HG02678 (cell line): ENCODE measurements around the gene ERC2.

ENCODE experiments used
- ATAC-seq: cut with Tn5 transposase; IDR thresholded peaks from one replicate; pipeline ENCODE4 v1.9.1; 2021; ENCODE audit warnings: mild to moderate bottlenecking, moderate library complexity; ENCODE audit not compliant: unreplicated experiment

ERC2 gene

DNA sequence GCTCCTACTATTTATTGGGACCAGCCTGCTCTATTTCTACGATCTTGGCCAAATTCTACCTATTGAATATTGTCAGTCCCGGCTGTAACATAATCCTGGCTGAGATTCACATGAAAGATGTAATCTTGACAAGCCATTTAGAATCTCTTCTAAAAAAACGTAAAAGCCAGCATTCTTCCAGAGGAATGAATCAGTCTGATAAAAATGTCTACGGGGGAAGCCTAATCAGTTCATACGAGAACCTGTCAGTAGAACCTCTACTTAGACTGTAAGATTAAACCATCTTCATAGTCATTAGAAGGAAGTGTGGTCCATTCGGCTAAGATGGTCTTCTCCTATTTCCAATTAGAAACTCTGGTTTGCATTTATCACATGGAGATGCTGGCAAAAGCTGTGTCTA lies 833.9 kb downstream of the ERC2 start:
- ATAC-seq: no peak

DNA sequence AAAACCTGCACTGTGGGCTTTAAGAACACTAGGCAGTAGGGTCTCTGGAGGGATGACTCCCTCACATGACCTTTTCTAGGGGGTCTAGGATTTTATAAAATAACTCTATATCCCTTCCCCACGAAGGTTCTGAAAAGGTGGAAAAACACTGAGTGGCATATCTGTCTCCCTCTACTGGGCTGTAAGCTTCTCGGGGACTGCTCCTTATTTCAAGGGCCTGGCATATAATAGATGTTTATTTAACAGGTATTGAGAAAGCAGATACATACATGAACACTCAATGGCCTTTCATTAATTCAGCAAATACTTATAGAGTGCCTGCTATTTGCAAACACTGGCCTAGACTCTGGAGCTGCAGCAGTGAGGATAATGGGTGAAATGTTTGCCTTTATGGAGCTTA lies 834.9 kb downstream of the ERC2 start:
- no peak for ATAC-seq

DNA sequence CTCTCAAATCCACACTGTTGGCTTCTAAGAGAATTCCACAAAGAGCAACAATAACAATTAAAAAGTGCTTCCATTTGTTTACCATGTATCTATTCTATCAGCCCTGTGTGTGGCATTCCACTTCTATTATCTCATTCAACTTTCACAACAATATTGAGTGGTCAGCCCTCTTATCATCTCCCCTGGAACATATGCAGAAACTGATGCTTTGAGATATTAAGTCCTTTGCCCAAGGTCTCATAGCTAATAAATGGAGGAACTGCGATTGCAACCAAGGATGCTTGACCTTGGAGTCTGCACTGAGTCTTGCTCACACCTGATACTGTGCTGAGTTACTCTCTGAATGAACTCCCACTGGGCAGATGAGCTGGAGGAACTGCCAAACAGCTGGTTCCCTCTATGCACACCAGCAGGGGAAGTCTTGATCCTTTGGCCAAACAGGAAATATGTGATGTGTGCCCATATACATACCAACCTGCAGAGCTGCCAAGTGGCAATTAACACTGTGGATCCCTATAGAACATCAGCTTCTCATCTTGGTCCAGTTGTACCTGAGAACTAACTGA lies 836.4 kb downstream of the ERC2 start:
- ATAC-seq: no peak

DNA sequence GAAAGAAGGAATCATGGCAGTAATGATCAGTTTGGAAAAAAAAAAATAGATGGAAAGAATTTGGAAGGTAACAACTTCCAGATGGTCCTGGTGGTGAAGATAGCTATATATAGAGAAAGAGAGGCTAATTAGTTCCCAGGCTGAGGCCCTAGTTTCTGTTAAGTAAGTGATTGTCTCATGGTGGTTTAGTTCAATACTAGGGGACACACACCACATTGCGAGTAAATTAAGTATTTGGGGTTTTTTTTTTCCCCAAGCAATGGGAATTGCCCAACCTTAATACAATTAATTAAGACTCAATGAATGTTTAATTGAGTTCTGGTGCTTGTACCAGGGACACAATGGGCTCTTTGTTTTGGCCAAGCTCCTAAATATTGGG lies 837.4 kb downstream of the ERC2 start:
- ATAC-seq: no peak

DNA sequence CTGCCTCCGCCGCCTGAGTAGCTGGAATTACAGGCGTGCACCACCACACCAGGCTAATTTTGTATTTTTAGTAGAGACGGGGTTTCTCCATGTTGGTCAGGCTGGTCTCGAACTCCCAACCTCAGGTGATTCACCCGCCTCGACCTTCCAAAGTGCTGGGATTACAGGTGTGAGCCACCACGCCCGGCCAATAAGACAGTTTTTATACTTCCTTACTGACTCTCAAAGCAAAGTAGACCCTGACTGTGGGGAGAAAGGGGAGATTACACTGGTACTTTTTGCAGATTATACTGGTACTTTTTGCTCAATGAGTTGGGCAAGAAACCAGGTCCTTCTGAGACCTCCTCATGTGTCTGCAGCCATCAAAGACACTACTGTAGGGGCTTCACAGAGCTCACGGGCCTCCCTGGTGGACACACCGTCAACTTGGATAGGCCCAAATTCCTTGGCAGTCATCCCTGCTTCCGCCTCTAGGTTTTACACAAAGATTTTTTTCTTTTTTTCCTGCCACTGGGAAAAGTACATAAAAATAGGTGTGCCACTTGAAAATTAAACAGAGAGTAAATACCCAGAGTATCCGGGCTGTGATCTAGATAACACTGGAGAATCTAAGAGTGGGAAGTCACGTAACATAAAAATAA lies 837.9 kb downstream of the ERC2 start:
- ATAC-seq: no peak

DNA sequence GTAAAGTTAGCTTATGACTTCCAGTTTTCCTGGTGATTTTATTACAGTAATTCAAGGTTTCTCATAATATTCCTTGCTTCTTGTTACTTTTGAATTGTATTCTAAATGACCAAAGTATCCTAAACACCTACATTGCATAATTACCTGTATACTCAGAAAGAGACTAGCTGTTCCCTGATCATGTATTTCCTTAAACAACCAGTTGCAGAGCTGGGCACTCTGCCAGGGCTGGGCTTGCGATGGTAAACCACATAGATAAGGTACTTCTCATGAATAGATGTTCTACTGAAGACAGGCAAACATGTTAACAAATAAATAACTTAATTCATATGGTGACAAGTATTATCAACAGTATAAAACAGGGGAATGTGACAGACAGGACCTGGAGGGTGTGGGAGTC lies 838.8 kb downstream of the ERC2 start:
- ATAC-seq: no peak

DNA sequence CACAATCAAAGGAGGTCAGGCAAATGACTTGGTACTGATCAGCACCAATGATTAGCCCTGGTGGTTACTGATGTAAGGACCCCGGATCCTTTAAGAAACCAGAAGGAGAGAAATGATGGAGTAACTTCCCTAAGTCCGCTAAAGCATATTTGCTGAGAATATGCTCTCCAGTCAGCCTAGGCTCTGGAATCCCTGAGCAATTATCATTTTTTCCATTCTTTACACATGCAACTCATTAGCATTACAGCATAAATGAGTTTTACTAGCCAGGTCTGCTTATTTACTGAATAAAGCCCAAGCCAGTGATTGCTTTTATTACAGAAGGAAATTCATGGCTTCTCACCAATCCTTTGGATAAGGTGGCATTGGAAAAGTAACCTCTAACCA lies 842.0 kb downstream of the ERC2 start:
- ATAC-seq: no peak

DNA sequence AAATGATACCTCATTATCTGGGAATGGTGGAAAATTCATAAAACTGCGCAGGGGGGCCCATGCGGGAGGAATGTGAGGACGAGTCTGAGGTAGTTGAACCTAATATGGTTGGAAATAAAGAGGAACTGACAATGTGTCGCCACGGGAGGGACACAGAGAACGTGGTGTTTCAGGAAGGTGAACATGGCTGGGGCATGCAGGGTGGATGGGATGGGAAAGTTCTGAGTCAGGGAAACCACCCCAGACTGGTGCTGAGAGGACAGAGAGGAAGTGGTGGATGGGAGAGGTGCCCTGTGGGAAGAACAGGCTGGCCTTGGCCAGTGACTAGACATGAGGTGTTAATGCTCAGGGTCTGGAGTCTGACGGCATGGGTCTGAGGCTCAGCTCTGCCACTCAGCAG lies 844.0 kb downstream of the ERC2 start:
- no peak for ATAC-seq

DNA sequence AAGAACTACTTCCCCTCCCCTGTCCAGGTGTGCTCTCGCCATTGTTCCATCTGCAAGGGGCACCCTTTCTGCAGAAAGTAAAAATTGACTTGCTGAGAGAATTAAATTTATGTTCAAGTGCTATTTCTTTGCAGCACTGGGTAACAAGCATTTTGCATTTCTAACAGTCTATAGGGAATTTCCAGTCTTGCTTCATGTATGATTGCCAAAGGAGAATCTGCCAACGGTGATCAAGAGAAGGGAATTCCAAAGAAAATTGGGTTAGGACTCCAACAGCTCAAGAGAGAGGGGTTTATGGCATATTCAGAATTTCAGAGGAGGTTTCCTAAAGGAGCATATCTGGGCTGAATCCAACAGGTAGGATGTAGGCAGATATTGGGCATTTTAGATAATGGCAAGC lies 844.5 kb downstream of the ERC2 start:
- no peak for ATAC-seq

DNA sequence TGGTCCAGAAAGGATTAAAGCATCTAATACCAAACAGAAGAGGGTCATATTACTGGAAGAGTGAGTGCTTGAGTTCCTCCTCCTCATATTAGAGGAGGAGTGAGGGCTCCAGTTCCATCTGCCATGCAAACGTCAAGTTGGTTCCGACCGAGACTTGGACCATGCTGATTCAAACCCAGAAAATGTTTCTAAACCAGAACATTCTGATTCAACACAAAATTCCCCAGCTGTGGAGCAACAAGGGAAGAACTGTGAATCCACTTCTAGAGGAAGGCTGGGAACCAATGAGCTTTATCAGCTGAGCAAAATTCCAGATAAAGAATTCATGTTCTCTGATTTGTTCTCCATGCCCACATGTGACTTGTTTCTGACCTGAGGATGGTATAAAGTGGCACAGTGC lies 845.5 kb downstream of the ERC2 start:
- no peak for ATAC-seq

DNA sequence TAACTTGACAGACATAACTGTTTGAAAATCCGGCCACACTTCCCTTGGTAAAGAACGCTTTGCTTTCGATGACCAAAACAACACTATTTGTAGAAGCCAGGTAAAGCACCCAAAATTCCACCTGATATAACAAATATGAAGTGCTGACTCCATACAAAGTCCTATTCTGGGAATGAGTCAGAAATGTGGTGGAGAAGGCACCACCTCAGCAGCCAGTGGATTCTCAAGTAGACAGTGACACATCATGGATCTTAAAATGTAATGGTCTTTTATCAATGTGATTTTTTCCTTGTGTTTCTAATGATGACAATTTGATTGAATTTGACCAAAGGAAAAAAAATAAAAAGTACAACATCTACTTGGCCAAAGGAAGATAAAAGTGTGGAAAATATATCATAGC lies 846.2 kb downstream of the ERC2 start:
- ATAC-seq: no peak

DNA sequence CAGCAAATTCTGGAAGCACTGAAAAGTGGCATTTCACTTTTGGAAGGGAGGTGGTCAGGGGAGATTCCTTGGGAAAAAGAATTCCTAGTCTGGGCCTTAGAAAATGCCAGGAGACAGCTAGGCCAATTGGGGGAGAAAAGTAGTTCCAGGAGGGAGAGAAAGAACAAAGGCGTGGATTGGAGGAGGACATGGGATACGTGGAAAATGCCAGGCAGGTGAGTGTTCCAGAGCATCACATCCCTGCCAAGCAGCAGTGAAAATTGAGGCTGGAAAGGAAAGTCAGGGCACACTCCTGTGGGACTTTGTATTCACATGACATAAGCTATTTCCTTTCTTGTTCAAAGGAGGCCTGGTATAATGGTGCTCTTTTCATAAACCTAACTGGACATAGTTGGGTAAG lies 846.6 kb downstream of the ERC2 start:
- no peak for ATAC-seq

DNA sequence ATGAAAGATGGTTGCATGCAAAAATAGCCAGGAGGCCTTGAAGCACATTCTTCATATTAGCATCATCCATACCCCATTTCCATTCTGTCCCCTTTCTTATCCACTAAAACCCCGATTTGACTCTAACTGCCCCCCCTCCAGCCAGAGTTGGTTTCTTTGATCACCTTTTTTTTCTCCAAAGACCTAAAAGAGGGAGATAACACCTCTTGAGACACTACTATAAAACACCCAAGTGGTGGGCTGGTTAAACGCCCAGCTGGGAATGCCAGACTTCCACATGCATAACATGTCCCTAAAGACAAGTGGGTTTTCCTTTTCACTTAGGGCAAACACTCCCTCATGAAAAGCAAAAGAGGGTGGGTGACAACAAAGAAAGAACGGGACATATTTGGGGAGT lies 847.2 kb downstream of the ERC2 start:
- no peak for ATAC-seq

DNA sequence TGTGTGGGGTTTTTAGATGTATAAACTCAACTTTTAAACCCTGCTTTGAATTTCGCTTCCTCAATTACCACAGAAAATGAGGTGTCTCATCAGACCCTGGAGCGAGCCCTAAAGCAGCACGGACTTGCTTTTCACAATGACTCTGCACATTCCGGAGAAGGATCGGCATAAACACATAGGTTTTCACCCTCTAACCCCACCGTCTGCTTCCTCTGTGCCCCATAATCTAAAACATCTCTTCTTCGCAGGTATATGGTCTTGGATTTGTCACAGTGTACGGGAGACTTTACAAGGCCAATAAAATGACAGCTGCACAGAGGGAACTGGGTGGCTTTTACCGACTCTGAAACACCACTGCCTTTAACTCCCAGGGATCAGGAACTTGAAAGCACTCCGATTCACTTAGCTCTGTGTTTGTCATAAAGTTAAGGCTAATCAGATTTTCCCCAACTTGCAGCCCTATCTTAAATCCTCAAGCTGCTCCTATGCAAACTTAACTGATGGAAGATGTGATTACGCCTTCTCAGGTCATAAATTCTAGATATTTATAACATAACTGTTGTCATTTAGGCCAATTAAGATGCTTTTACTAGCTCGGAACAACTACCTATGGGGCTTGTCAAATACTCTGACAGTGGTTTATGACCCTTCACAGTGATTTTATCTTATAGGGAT lies 847.8 kb downstream of the ERC2 start:
- no peak for ATAC-seq

DNA sequence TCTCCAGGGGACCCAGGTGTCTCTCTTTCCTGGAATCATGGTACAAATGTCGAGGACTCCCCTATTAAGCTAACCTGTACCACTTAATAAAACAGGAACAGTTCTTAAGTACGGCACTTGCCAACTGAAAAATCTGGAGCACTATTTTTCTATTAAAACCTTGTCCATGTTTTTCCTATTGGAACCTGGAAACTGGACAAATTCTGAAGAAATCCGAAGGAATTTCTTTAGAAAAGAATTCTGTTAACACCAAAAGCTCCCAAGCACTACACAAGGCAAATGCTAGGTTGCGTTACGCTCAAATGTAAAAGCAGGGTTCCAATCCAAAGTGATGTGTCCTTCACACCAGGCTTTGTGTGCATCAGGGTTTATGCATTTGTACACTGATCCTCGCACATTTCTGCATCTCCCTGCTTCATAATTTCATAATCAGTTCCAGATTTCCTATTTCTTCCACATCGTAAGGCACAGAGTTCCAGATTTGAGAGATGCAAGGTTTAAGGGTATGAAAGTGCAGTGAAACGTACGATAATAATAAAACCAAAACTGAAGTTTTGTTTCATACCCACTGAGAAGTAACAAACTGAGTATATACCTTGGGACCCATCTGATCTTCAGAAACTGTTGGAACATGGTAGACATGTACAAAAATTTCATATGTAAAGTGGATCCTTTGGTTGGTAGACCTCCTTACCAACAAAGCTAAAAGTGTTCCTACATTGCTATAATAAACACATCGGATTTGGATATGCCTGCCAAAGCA lies 849.0 kb downstream of the ERC2 start:
- ATAC-seq: no peak

DNA sequence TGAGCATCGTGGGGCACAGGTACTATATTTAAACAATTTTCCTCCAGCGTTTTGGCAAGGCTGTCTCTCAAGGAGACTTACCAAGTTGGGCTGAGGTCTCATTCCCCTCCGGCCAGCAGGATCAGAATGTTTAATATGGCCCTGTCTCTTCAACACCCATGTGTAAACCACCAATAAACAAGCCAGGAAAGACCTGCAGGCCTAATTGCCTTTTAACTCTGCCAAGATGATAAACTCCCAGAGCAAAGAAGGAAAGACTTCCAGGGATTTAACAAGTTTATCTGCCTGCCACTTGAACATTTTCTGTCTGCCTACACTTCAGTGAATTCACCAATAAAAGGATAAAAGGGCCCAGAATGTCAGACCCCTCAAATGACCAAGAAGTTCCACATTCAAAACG lies 850.9 kb downstream of the ERC2 start:
- ATAC-seq: no peak

DNA sequence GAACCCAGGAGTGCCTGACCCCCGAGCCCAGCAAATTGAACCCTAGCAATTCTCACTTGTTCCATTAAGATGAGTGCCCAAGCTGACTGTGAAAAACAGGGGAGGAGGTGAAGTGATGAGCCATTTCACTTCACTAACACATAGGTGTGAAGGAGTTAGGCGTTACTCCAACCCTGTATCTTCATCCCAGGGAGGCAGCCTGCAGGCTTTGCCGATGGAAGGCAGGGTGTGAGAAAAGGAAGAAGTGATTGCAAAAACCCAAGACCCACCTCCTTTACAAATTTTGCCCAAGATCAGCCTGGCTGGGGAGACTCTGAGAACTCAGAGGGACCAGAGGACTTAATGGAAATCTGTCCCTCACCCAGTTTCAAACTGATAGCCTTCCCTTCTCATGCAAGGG lies 851.5 kb downstream of the ERC2 start:
- ATAC-seq: no peak

DNA sequence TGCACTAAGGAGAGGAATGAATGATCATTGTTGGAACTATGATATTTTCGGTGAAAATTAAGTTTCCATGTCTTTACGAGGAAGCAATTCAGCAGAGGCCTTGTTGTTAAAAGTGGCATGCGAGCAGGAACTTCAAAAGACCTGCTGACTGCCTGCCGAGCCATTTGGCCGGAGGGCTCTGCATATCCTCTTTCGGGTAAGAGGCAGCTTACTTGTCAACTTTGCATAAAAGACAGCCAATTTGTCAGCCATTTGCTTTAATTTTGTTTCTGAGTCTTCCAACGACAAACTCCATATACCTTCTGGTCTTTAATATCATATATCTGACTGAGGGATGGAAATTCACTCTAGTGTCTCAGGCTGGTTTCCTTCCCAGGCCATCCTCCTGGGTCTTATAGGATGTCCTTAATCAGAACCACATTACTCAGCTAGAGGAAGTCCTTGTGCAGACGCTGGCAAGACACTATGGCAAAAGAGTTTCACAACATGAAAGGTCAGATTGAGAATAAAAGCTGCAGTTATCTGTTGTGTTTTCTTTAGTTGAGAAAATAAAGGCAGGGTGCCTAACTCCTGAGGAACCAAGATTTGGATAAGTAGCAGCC lies 852.5 kb downstream of the ERC2 start:
- ATAC-seq: no peak

DNA sequence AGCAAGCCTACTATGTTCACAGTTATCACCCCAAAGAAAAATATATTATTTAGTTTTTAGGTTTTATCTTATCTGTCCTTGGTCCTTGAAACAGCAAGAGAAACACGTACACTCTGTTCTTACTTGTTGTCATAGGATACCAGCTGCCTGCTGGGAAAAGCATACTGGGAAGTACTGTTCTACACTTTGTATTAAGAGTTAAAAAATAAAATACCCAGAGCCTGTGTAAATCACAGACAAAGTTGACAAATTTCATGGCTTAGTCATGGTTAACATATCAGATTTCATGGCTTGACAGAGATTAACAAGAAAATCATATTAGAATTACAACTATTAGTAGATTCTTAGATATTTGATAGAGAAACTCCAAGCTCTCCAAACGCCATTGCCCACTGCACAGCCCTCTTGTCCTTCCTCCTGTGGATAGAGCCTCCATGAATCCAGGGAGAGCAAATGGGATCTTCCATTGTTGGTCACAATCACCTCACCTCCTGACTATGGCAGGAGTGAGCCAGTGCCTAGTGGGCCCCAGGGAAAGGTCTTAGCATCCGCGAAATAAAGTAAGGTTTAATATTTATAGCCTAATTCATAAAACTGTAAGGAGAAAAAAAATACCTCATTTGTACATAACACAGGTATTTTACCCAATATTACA lies 853.1 kb downstream of the ERC2 start:
- ATAC-seq: no peak

DNA sequence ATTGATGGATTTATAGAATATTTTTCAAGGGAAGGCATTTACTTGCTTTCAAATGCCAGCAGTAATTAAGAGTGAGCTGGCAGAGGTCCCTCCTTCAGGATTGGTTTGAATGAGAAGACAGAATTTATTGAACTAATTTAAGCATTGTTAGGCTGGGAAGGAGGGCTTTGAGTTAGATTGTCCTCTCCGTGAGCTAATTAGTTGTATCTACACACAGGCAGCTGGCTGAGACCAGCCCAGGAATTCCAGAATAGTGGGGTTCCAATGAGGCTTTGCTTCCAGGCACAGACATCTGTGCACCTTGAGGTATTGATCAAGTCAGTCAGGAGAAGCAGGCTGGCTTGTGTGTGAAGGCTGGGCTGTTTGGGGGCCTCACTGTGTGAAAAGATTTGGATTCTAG lies 857.1 kb downstream of the ERC2 start:
- ATAC-seq: no peak

DNA sequence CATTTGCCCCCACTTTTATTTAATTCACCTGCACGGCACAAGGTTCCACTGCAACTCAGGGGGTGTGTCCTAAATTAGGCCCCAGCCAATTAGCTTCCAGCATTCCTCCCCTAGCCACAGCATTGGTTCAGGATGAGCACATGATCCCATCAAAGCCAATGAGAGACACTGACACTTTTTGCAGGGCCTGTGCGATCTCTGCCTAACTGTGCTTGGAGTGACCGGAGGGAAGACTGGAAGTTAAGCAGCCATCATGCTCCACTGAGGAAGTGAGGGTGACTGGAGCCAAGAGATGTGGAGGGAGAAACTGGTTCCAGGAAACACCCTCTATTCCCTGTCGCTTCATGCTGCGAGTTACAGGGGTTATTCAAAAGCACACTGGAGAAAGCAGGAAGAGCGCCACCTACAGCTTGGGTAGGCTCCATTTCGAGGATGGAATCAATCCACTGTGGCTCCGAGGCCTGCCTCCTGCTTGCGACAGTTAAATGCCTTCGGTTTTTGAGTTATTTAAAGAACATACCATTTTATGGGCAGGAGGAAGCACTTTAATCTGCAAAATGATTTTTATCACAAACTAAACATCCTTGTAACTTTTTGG lies 858.9 kb downstream of the ERC2 start:
- ATAC-seq: no peak
